IMR-90 (cell line): Measurements from ENCODE around the gene YIPF1. TPM values are rescaled to one million over a fixed set of nuclear protein-coding genes. Genes with fewer than 3 reads are reported as not detected.

Experiments used
- ATAC-seq: fragments of 200-7000 bp; cut with Tn5 transposase; 2 replicates; pipeline ENCODE4 v1.9.1; 2020; ENCODE audit warnings: low read depth, mild to moderate bottlenecking, moderate library complexity
- BruUV-seq: library from RNA; stranded (reverse); fragments of 400-500 nt; replicated peaks from 2 replicates; lab custom pipeline; 2021; lab: Mats Ljungman, UMichigan
- CTCF ChIA-PET: fragments of 300-600 bp; formaldehyde crosslinking; extraction: SDS; loops from one replicate; lab custom pipeline; 2021; ENCODE audit warnings: antibody characterized with exemption; lab: Yijun Ruan, JAX
- POLR2A ChIA-PET: fragments of 300-600 bp; sonication (Branson Sonifier 250); formaldehyde crosslinking; loops from one replicate; lab custom pipeline; 2022; ENCODE audit warnings: antibody characterized with exemption; ENCODE audit not compliant: unreplicated experiment; lab: Charles Lee
- DNase-seq: peaks from one replicate; pipeline ENCODE4 v3.0.0; 2013
- H2AFZ ChIP-seq: replicated peaks from 2 replicates; pipeline ENCODE3; 2013; ENCODE audit warnings: low read length, mild to moderate bottlenecking; ENCODE audit not compliant: poor library complexity
- H2AK5ac ChIP-seq: 2 replicates; pipeline ENCODE4 v1.6.1; 2013; ENCODE audit warnings: low read depth, low read length, inconsistent platforms
- H2AK9ac ChIP-seq: replicated peaks from 2 replicates; pipeline ENCODE3; 2013; ENCODE audit warnings: mild to moderate bottlenecking, low read depth, low read length, moderate library complexity; ENCODE audit not compliant: poor library complexity
- H2BK120ac ChIP-seq: 2 replicates; pipeline ENCODE4 v1.6.1; 2013; ENCODE audit warnings: low read depth, low read length, inconsistent platforms
- H2BK15ac ChIP-seq: 3 replicates; pipeline ENCODE4 v1.6.1; 2013; ENCODE audit warnings: low read depth, low read length, inconsistent platforms
- H2BK20ac ChIP-seq: 2 replicates; pipeline ENCODE4 v1.6.1; 2013; ENCODE audit warnings: low read depth, mild to moderate bottlenecking, inconsistent platforms, low read length, moderate library complexity
- H2BK5ac ChIP-seq: 2 replicates; pipeline ENCODE4 v1.6.1; 2013; ENCODE audit warnings: mild to moderate bottlenecking, low read depth, low read length, inconsistent platforms; ENCODE audit not compliant: poor library complexity, severe bottlenecking
- H3K14ac ChIP-seq: replicated peaks from 2 replicates; pipeline ENCODE4 v1.6.1; 2013; ENCODE audit warnings: low read depth, low read length, inconsistent platforms
- H3K18ac ChIP-seq: 2 replicates; pipeline ENCODE4 v1.6.1; 2013; ENCODE audit warnings: low read depth, low read length, control low read depth
- H3K23ac ChIP-seq: 2 replicates; pipeline ENCODE4 v1.6.1; 2013; ENCODE audit warnings: low read depth, low read length, inconsistent platforms
- H3K27ac ChIP-seq: 2 replicates; pipeline ENCODE4 v1.5.1; 2013; ENCODE audit warnings: mild to moderate bottlenecking, control low read depth, low read length; ENCODE audit not compliant: insufficient read depth
- H3K27me3 ChIP-seq: 2 replicates; pipeline ENCODE4 v1.6.1; 2013; ENCODE audit warnings: low read length; ENCODE audit not compliant: control insufficient read depth, insufficient read depth
- H3K36me3 ChIP-seq: 2 replicates; pipeline ENCODE4 v1.6.1; 2013; ENCODE audit warnings: low read length, mixed read lengths; ENCODE audit not compliant: control insufficient read depth, insufficient read depth
- H3K4ac ChIP-seq: 2 replicates; pipeline ENCODE4 v1.6.1; 2013; ENCODE audit warnings: low read depth, low read length, inconsistent platforms
- H3K4me1 ChIP-seq: 2 replicates; pipeline ENCODE4 v1.6.1; 2013; ENCODE audit warnings: low read length, mixed read lengths; ENCODE audit not compliant: control insufficient read depth, insufficient read depth
- H3K4me2 ChIP-seq: 2 replicates; pipeline ENCODE4 v1.6.1; 2013; ENCODE audit warnings: low read depth, mild to moderate bottlenecking, control low read depth, low read length, moderate library complexity
- H3K4me3 ChIP-seq: 2 replicates; pipeline ENCODE4 v1.5.1; 2013; ENCODE audit warnings: low read depth, mild to moderate bottlenecking, control low read depth, low read length, moderate library complexity; ENCODE audit not compliant: insufficient read depth
- H3K56ac ChIP-seq: 2 replicates; pipeline ENCODE4 v1.6.1; 2013; ENCODE audit warnings: low read length, inconsistent platforms; ENCODE audit not compliant: insufficient read depth; ENCODE audit errors: extremely low read depth
- H3K79me1 ChIP-seq, 2 experiments: 2 replicates each; pipeline ENCODE4 v1.6.1; 2013; ENCODE audit warnings: low read length in 2 of 2, inconsistent platforms in 1 of 2, low read depth in 1 of 2
- H3K9ac ChIP-seq: 2 replicates; pipeline ENCODE4 v1.6.1; 2013; ENCODE audit warnings: low read depth, low read length, control low read depth
- H3K9me1 ChIP-seq: 2 replicates; pipeline ENCODE4 v1.6.1; 2013; ENCODE audit warnings: low read length, inconsistent platforms; ENCODE audit not compliant: insufficient read depth
- H3K9me3 ChIP-seq: 2 replicates; pipeline ENCODE4 v1.6.1; 2013; ENCODE audit warnings: low read length; ENCODE audit not compliant: control insufficient read depth, insufficient read depth
- H4K20me1 ChIP-seq: 2 replicates; pipeline ENCODE4 v1.6.1; 2013; ENCODE audit warnings: low read length, inconsistent platforms; ENCODE audit not compliant: insufficient read depth
- H4K5ac ChIP-seq: 2 replicates; pipeline ENCODE4 v1.6.1; 2013; ENCODE audit warnings: mild to moderate bottlenecking, low read depth, low read length, control low read depth
- H4K8ac ChIP-seq, 2 experiments: 2 replicates each; pipeline ENCODE4 v1.6.1; 2013; ENCODE audit warnings: low read depth in 2 of 2, low read length in 2 of 2, control low read depth in 1 of 2, inconsistent platforms in 1 of 2
- H4K91ac ChIP-seq: 2 replicates; pipeline ENCODE4 v1.6.1; 2013; ENCODE audit warnings: low read depth, low read length, inconsistent platforms; ENCODE audit not compliant: insufficient read depth
- BHLHE40 ChIP-seq: fragments of 150-350 bp; IDR thresholded peaks from 2 replicates; pipeline ENCODE4 v1.6.1; 2016; ENCODE audit warnings: mild to moderate bottlenecking, low read depth, low read length
- CEBPB ChIP-seq: IDR thresholded peaks from 2 replicates; pipeline ENCODE4 v1.6.1; 2012; ENCODE audit warnings: low read depth, low read length, improper control_type of control experiment
- CHD1 ChIP-seq: IDR thresholded peaks from 2 replicates; pipeline ENCODE4 v1.6.1; 2012; ENCODE audit warnings: low read depth, low read length, improper control_type of control experiment
- CTCF ChIP-seq: conservative IDR thresholded peaks from 2 replicates; pipeline ENCODE4 v1.5.1; 2012; ENCODE audit warnings: mild to moderate bottlenecking, low read depth, low read length, improper control_type of control experiment
- ELK1 ChIP-seq: fragments of 150-350 bp; IDR thresholded peaks from 2 replicates; pipeline ENCODE4 v1.6.1; 2016; ENCODE audit warnings: low read depth, mild to moderate bottlenecking, low read length, moderate library complexity, borderline replicate concordance
- MAZ ChIP-seq: IDR thresholded peaks from 2 replicates; pipeline ENCODE4 v1.6.1; 2012; ENCODE audit warnings: low read depth, mild to moderate bottlenecking, low read length, improper control_type of control experiment, moderate library complexity, borderline replicate concordance
- MXI1 ChIP-seq: IDR thresholded peaks from 2 replicates; pipeline ENCODE4 v1.6.1; 2012; ENCODE audit warnings: low read depth, mild to moderate bottlenecking, low read length, moderate library complexity, borderline replicate concordance
- NFE2L2 ChIP-seq: fragments of 150-350 bp; IDR thresholded peaks from 2 replicates; pipeline ENCODE4 v1.6.1; 2016; ENCODE audit warnings: low read depth, mild to moderate bottlenecking, low read length
- POLR2A ChIP-seq: IDR thresholded peaks from 2 replicates; pipeline ENCODE4 v1.6.1; 2012; ENCODE audit warnings: mild to moderate bottlenecking, low read depth, low read length
- RAD21 ChIP-seq: IDR thresholded peaks from 2 replicates; pipeline ENCODE4 v1.6.1; 2012; ENCODE audit warnings: low read length, improper control_type of control experiment
- RCOR1 ChIP-seq: IDR thresholded peaks from 2 replicates; pipeline ENCODE4 v1.6.1; 2012; ENCODE audit warnings: mild to moderate bottlenecking, low read length, improper control_type of control experiment; ENCODE audit not compliant: insufficient replicate concordance
- RFX5 ChIP-seq: IDR thresholded peaks from 2 replicates; pipeline ENCODE4 v1.8.0; 2012; ENCODE audit warnings: low read depth, mild to moderate bottlenecking, low read length, moderate library complexity
- SMC3 ChIP-seq: fragments of 150-350 bp; IDR thresholded peaks from 2 replicates; pipeline ENCODE4 v1.6.1; 2016; ENCODE audit warnings: low read depth, mild to moderate bottlenecking, antibody characterized with exemption, low read length, moderate library complexity
- USF2 ChIP-seq: fragments of 150-350 bp; IDR thresholded peaks from 2 replicates; pipeline ENCODE4 v1.6.1; 2017; ENCODE audit warnings: mild to moderate bottlenecking, antibody characterized with exemption, low read length, low read depth
- WGBS, 2 experiments: methylation state at CpG; one replicate each; pipeline versions ENCODE4 v1.1.5 to v1.1.7; 2013; ENCODE audit warnings: missing lambda C conversion rate in 2 of 2; ENCODE audit not compliant: insufficient read length in 1 of 2; ENCODE audit errors: extremely low coverage in 2 of 2; 5-methylcytosine and 5-hydroxymethylcytosine counted together
- dilution Hi-C: fragments of 300-500 bp; cut with HindIII; formaldehyde crosslinking; loops from one replicate; pipeline ENCODE4 v1.14.3; 2018; ENCODE audit warnings: low sequenced_read_pairs; ENCODE audit not compliant: unreplicated experiment
- in situ Hi-C: fragments of 300-500 bp; cut with MboI; formaldehyde crosslinking; loops from 3 replicates; pipeline ENCODE4 v1.14.3; 2019; ENCODE audit warnings: low sequenced_read_pairs, inconsistent platforms, mixed read lengths
- intact Hi-C: fragments of 100-400 bp; cut with micrococcal nuclease; formaldehyde crosslinking; loops from 2 replicates; pipeline ENCODE4 v1.10.0; 2022
- polyA plus RNA-seq, 3 experiments: library from polyadenylated mRNA; depleted of rRNA; stranded (reverse); fragments of >200 nt; gene quantifications; 2 replicates each; pipeline ENCODE4 v1.2.3, GENCODE V29; 2012; ENCODE audit warnings: low replicate concordance in 1 of 3
- total RNA-seq: library from RNA; depleted of rRNA; stranded (reverse); fragments of >200 nt; gene quantifications from 2 replicates; pipeline ENCODE4 v1.2.3, GENCODE V29; 2012

YIPF1 gene
- total and polyA plus RNA-seq, 2 of the 4 experiments (the other 2 are of a cell fraction): 23.7 to 35.3 TPM

- H3K9me1 ChIP-seq: peaks cover 11% of the 10 kb centered on the region
- no peaks in the 10 kb centered on the region; the same call in 1 of the 2 replicates for H3K36me3 ChIP-seq
- intact Hi-C loops (no loop called here), dilution Hi-C loops (no loop called here), in situ Hi-C loops (no loop called here)
- no peak overlapping the region for H3K4me2 ChIP-seq
- ATAC-seq (peak; percentile 62; the same call in 1 of the 2 replicates), DNase-seq (no peak)
- H2AK5ac ChIP-seq: no peak overlapping the region
- H3K4me3 ChIP-seq: no peak overlapping the region
- ChIA-PET POLR2A (no interaction called here), CTCF (no interaction called here)
- no peak overlapping the region for H2BK15ac ChIP-seq
- no peak overlapping the region for H3K56ac ChIP-seq
- no peak overlapping the region for H3K14ac ChIP-seq
- H3K23ac ChIP-seq: no peak overlapping the region
- H2BK5ac ChIP-seq: no peak overlapping the region
- H3K4me1 ChIP-seq: peaks cover 14% of the 10 kb centered on the region
- H2AFZ ChIP-seq: no peak overlapping the region
- no peaks in the 10 kb centered on the region for H3K27me3 ChIP-seq
- H3K79me1 ChIP-seq: no peaks in the 10 kb centered on the region; a peak in 1 of 4 replicates
- no peak overlapping the region for H2BK120ac ChIP-seq
- H3K4ac ChIP-seq: peak overlapping the region; percentile 13; the same call in 1 of the 2 replicates
- H3K9me3 ChIP-seq: no peaks in the 10 kb centered on the region
- H4K8ac ChIP-seq: no peak overlapping the region
- H2AK9ac ChIP-seq: no peak overlapping the region
- no peak overlapping the region for H4K91ac ChIP-seq
- H3K27ac ChIP-seq: no peak overlapping the region
- no peak overlapping the region; the same call in 1 of the 2 replicates for H2BK20ac ChIP-seq
- no peak overlapping the region; the same call in 1 of the 2 replicates for H3K9ac ChIP-seq
- BruUV-seq: no TSS peak
- H4K5ac ChIP-seq: no peak overlapping the region
- 41% methylated on average over 2 of the region's 7 CpGs; no CpG with 5 or more reads in 1 of the 2 experiments for WGBS, 2 experiments
- H3K18ac ChIP-seq: no peak overlapping the region
- H4K20me1 ChIP-seq: peaks cover 4% of the 10 kb centered on the region; the same call in 1 of the 2 replicates
- no peak for TF ChIP-seq USF2
- no peak for TF ChIP-seq RCOR1
- no peak for TF ChIP-seq RFX5
- no peak for TF ChIP-seq MXI1
- no peak for TF ChIP-seq CTCF
- no peak for TF ChIP-seq CEBPB
- no peak for TF ChIP-seq ELK1
- TF ChIP-seq SMC3: no peak
- no peak for TF ChIP-seq NFE2L2
- TF ChIP-seq CHD1: no peak
- TF ChIP-seq RAD21: no peak
- TF ChIP-seq BHLHE40: no peak
- no peak for TF ChIP-seq MAZ
- TF ChIP-seq POLR2A: no peak
Measured at GRCh38 chr1:53902235-53903138, 12.9 kb upstream of the YIPF1 start.
